ENCODE results near the gene NCF4.

Gene NCF4

GRCh38 chr22:36860821-36861659 lies at the start of gene NCF4:
Gene NCF4 (plus strand): TSS chr22:36861006. CDS start chr22:36861172, 166 bp downstream.
- no peak for DNase-seq (ENCODE audit: low read depth)

GRCh38 chr22:36811094-36811800 lies 49.6 kb upstream of the NCF4 start:
- DNase-seq (ENCODE audit: low read depth), result no peak

- no peak for DNase-seq (ENCODE audit: low read depth)
Measured at GRCh38 chr22:36814801-36815200, 46.0 kb upstream of the NCF4 start.

GRCh38 chr22:36815558-36816338 lies 45.1 kb upstream of the NCF4 start:
- no peak for DNase-seq (ENCODE audit: low read depth)

- no peak for DNase-seq (ENCODE audit: low read depth)
Measured at GRCh38 chr22:36816339-36816635, 44.5 kb upstream of the NCF4 start.

- DNase-seq (ENCODE audit: low read depth), result no peak
Measured at GRCh38 chr22:36816636-36817524, 43.9 kb upstream of the NCF4 start, which contains the start of gene PVALB. Gene PVALB (minus strand): TSS chr22:36817035. CDS start chr22:36817005, 30 bp downstream.

GRCh38 chr22:36817525-36817848 lies 43.3 kb upstream of the NCF4 start:
- no peak for DNase-seq (ENCODE audit: low read depth)

- no peak for DNase-seq (ENCODE audit: low read depth)
Measured at GRCh38 chr22:36818010-36818642, 42.7 kb upstream of the NCF4 start.

GRCh38 chr22:36819112-36819511 lies 41.7 kb upstream of the NCF4 start:
- DNase-seq (ENCODE audit: low read depth), result no peak

GRCh38 chr22:36822581-36822980 lies 38.2 kb upstream of the NCF4 start:
- no peak for DNase-seq (ENCODE audit: low read depth)

GRCh38 chr22:36823186-36823839 lies 37.5 kb upstream of the NCF4 start:
- no peak for DNase-seq (ENCODE audit: low read depth)

GRCh38 chr22:36824655-36825054 lies 36.2 kb upstream of the NCF4 start:
- DNase-seq (ENCODE audit: low read depth), result no peak

- no peak for DNase-seq (ENCODE audit: low read depth)
Measured at GRCh38 chr22:36826262-36826661, 34.5 kb upstream of the NCF4 start.

- no peak for DNase-seq (ENCODE audit: low read depth)
Measured at GRCh38 chr22:36828815-36829214, 32.0 kb upstream of the NCF4 start.

- DNase-seq (ENCODE audit: low read depth), result no peak
Measured at GRCh38 chr22:36829370-36830002, 31.3 kb upstream of the NCF4 start.

GRCh38 chr22:36830601-36831000 lies 30.2 kb upstream of the NCF4 start:
- no peak for DNase-seq (ENCODE audit: low read depth)

GRCh38 chr22:36831206-36831605 lies 29.6 kb upstream of the NCF4 start:
- no peak for DNase-seq (ENCODE audit: low read depth)

- no peak for DNase-seq (ENCODE audit: low read depth)
Measured at GRCh38 chr22:36831717-36832116, 29.1 kb upstream of the NCF4 start.

GRCh38 chr22:36833073-36833472 lies 27.7 kb upstream of the NCF4 start:
- no peak for DNase-seq (ENCODE audit: low read depth)

- no peak for DNase-seq (ENCODE audit: low read depth)
Measured at GRCh38 chr22:36835903-36836302, 24.9 kb upstream of the NCF4 start.
